Measurements from ENCODE around the gene ME3.

DNA sequence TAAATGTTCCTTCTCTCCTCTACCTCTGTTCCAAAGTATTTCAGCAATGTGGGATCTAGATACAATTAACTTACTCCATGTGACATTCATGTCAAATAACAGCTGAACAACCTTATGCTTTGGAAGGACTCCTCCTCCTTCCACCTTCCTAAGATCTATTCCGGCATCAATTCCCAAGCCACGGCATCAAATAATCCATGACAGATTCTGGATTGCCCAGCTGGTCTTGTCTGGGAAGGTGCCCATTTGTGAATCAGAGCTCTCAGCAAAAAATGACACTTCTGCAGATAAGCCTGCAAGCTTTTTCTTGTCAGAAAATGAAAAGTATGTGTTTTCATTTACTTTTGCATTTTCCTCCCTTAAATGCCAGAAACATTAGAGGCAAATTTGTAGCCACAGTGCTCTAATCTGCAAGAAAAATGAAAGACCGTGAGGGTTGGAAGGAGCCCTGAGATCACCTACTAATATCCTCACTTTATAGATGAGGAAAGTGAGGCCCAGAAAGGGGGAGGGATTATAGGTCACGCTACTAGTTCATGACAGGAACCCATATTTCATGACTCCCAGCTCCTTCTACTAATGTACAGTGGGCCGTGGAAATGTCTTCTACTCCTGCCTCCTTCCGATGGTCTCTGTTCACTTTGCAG lies 124.0 kb downstream of the ME3 start:
- TF ChIP-seq, protein P1, sequence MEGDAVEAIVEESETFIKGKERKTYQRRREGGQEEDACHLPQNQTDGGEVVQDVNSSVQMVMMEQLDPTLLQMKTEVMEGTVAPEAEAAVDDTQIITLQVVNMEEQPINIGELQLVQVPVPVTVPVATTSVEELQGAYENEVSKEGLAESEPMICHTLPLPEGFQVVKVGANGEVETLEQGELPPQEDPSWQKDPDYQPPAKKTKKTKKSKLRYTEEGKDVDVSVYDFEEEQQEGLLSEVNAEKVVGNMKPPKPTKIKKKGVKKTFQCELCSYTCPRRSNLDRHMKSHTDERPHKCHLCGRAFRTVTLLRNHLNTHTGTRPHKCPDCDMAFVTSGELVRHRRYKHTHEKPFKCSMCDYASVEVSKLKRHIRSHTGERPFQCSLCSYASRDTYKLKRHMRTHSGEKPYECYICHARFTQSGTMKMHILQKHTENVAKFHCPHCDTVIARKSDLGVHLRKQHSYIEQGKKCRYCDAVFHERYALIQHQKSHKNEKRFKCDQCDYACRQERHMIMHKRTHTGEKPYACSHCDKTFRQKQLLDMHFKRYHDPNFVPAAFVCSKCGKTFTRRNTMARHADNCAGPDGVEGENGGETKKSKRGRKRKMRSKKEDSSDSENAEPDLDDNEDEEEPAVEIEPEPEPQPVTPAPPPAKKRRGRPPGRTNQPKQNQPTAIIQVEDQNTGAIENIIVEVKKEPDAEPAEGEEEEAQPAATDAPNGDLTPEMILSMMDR (conservative IDR thresholded peaks at IDR 0.05; ENCODE audit: low read depth, low read length), result no peak
- no peak for TF ChIP-seq EZH2 (IDR thresholded peaks at IDR 0.05; ENCODE audit: low read length, unreplicated experiment)
- no peak for TF ChIP-seq EZH2phosphoT487 (IDR thresholded peaks at IDR 0.05; ENCODE audit: borderline replicate concordance, low read length)
